MCF 10A (cell line): ENCODE data around the gene TNIK. TPM values are rescaled to one million over a fixed set of nuclear protein-coding genes. Genes with fewer than 3 reads are reported as not detected.

ENCODE experiments used
- BruUV-seq: library from RNA; stranded (reverse); fragments of 400-500 nt; replicated peaks from 2 replicates; lab custom pipeline; 2021; lab: Mats Ljungman, UMichigan
- CTCF ChIA-PET: fragments of 300-600 bp; sonication (Branson Sonifier 250); formaldehyde crosslinking; extraction: SDS; loops from one replicate; lab custom pipeline; 2021; ENCODE audit warnings: antibody characterized with exemption, inconsistent platforms; lab: Yijun Ruan, JAX
- POLR2A ChIA-PET: fragments of 300-600, 350-650 bp; sonication (Branson Sonifier 250); formaldehyde crosslinking; extraction: SDS; loops from one replicate; lab custom pipeline; 2020; ENCODE audit warnings: antibody characterized with exemption, inconsistent platforms; lab: Yijun Ruan, JAX
- DNase-seq: peaks from one replicate; pipeline ENCODE4 v3.0.0-alpha.2; 2018; ENCODE audit not compliant: unreplicated experiment
- H3K27ac Mint-ChIP-seq: one replicate; pipeline ENCODE4 v1.8.0; 2022; ENCODE audit warnings: mild to moderate bottlenecking, low read depth, mixed read lengths; ENCODE audit not compliant: unreplicated experiment
- H3K27me3 Mint-ChIP-seq: one replicate; pipeline ENCODE4 v1.8.0; 2022; ENCODE audit warnings: mixed read lengths; ENCODE audit not compliant: insufficient read depth, unreplicated experiment
- H3K36me3 Mint-ChIP-seq: one replicate; pipeline ENCODE4 v1.8.0; 2022; ENCODE audit warnings: mild to moderate bottlenecking, moderate library complexity, mixed read lengths; ENCODE audit not compliant: insufficient read depth, unreplicated experiment
- H3K4me1 Mint-ChIP-seq: one replicate; pipeline ENCODE4 v1.8.0; 2022; ENCODE audit warnings: mixed read lengths; ENCODE audit not compliant: insufficient read depth, unreplicated experiment
- H3K4me3 Mint-ChIP-seq: one replicate; pipeline ENCODE4 v1.8.0; 2022; ENCODE audit warnings: mild to moderate bottlenecking, moderate library complexity, mixed read lengths; ENCODE audit not compliant: unreplicated experiment
- H3K9me3 Mint-ChIP-seq: one replicate; pipeline ENCODE4 v1.8.0; 2022; ENCODE audit warnings: mixed read lengths; ENCODE audit not compliant: unreplicated experiment
- CTCF ChIP-seq: fragments of 200-600 bp; IDR thresholded peaks from one replicate; pipeline ENCODE4 v1.8.0; 2022; ENCODE audit warnings: antibody characterized with exemption, mild to moderate bottlenecking; ENCODE audit not compliant: unreplicated experiment
- intact Hi-C: fragments of 100-400 bp; cut with micrococcal nuclease; formaldehyde crosslinking; loops from 2 replicates; pipeline ENCODE4 v1.14.1; 2022
- total RNA-seq: library from RNA; stranded (reverse); gene quantifications from 2 replicates; pipeline ENCODE4 v1.2.3, GENCODE V29; 2022

TNIK gene
- total RNA-seq, 1 experiment from 2014 or later: 3.4 TPM

- BruUV-seq: no TSS peak
Observed at GRCh38 chr3:171099911-171100310, 360.3 kb downstream of the TNIK start.

GRCh38 chr3:171095063-171095462 is 365.1 kb downstream of the TNIK start:
- Mint-ChIP-seq H3K36me3 (peaks cover 9% of the 10 kb centered on the region), H3K4me3 (no peak overlapping the region), H3K27me3 (no peaks in the 10 kb centered on the region), H3K9me3 (no peaks in the 10 kb centered on the region), H3K4me1 (peaks cover 2% of the 10 kb centered on the region), H3K27ac (no peak overlapping the region)
- TF ChIP-seq CTCF: no peak
- intact Hi-C loops: no loop called here
- ChIA-PET POLR2A (no interaction called here), CTCF (no interaction called here)
- DNase-seq: no peak
- BruUV-seq: no TSS peak

More at GRCh38 chr3:171099911-171100310, 360.3 kb downstream of the TNIK start:
- Mint-ChIP-seq H3K9me3 (no peaks in the 10 kb centered on the region), H3K27ac (no peak overlapping the region), H3K4me3 (no peak overlapping the region), H3K27me3 (no peaks in the 10 kb centered on the region), H3K36me3 (peaks cover 9% of the 10 kb centered on the region), H3K4me1 (no peaks in the 10 kb centered on the region)
- no peak for DNase-seq
- intact Hi-C loops: no loop called here
- POLR2A ChIA-PET: no interaction called here
- no peak for TF ChIP-seq CTCF
- CTCF ChIA-PET: interaction anchor here (0.5 kb wide), 1 partner anchor 47 kb away, joined by 3 read pairs; no protein-coding TSS in a partner anchor

- no peak overlapping the region for H3K27ac Mint-ChIP-seq
- no peak for DNase-seq
- no peak overlapping the region for H3K4me3 Mint-ChIP-seq
- intact Hi-C loops: no loop called here
- CTCF ChIA-PET: no interaction called here
- no peaks in the 10 kb centered on the region for H3K9me3 Mint-ChIP-seq
- no peaks in the 10 kb centered on the region for H3K27me3 Mint-ChIP-seq
- POLR2A ChIA-PET: no interaction called here
- H3K36me3 Mint-ChIP-seq: peaks cover 3% of the 10 kb centered on the region
- peaks cover 8% of the 10 kb centered on the region for H3K4me1 Mint-ChIP-seq
- no peak for TF ChIP-seq CTCF
- BruUV-seq: no TSS peak
Observed at GRCh38 chr3:171094411-171094810, 365.8 kb downstream of the TNIK start.

DNA sequence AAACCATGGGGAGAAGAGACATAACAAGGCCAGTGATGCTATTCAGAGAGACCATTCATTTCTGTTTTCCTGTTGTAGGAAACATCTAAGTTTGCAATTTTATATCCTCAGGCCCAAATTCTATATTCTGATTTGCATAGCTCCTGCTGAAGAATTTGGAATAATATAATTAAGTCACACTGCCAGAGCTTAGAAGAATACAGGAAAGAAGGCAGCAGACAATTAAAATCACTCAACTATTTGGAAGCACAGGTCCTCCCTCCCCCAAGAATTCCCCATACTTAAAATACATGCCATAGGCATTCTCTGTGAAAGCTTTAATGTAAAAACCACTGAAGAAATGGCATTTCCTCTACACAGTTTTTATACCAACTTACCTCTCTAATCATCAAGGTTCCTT is 366.7 kb downstream of the TNIK start:
- intact Hi-C loops: no loop called here
- no peaks in the 10 kb centered on the region for H3K9me3 Mint-ChIP-seq
- ChIA-PET POLR2A (no interaction called here), CTCF (no interaction called here)
- DNase-seq: no peak
- TF ChIP-seq CTCF: no peak
- BruUV-seq: no TSS peak
- H3K4me1 Mint-ChIP-seq: peaks cover 18% of the 10 kb centered on the region
- H3K27me3 Mint-ChIP-seq: no peaks in the 10 kb centered on the region
- H3K4me3 Mint-ChIP-seq: no peak overlapping the region
- H3K36me3 Mint-ChIP-seq: no peaks in the 10 kb centered on the region
- no peak overlapping the region for H3K27ac Mint-ChIP-seq
